Karpas-422 (cell line): ENCODE results near the gene FKBP8. TPM values are rescaled to one million over a fixed set of nuclear protein-coding genes. Genes with fewer than 3 reads are reported as not detected.
"Not testable (repeated sequence)": the region's sequence is repeated elsewhere in the genome, so short reads cannot be mapped to it uniquely, and the experiment has no call there.

ENCODE experiments used
- DNase-seq: peaks from one replicate; pipeline ENCODE4 v3.0.0-alpha.2; 2015
- H2AFZ ChIP-seq: fragments of 200-600 bp; sonication (generic); 2 replicates; pipeline ENCODE4 v1.6.1; 2014; ENCODE audit warnings: antibody characterized with exemption, low read length, mixed read lengths
- H3K27ac ChIP-seq: fragments of 200-600 bp; sonication (generic); 2 replicates; pipeline ENCODE4 v1.5.1; 2014; ENCODE audit warnings: mild to moderate bottlenecking, low read length, moderate library complexity
- H3K27me3 ChIP-seq: fragments of 200-600 bp; sonication (generic); 2 replicates; pipeline ENCODE4 v1.6.1; 2014; ENCODE audit warnings: low read length, mixed read lengths
- H3K36me3 ChIP-seq: fragments of 200-600 bp; sonication (generic); 2 replicates; pipeline ENCODE4 v1.6.1; 2014; ENCODE audit warnings: low read length, mixed read lengths; ENCODE audit not compliant: insufficient read depth
- H3K4me1 ChIP-seq: fragments of 200-600 bp; sonication (generic); 2 replicates; pipeline ENCODE4 v1.6.1; 2014; ENCODE audit warnings: mild to moderate bottlenecking, low read length, mixed read lengths
- H3K4me2 ChIP-seq: fragments of 200-600 bp; sonication (generic); 2 replicates; pipeline ENCODE4 v1.6.1; 2014; ENCODE audit warnings: low read length, low read depth, mild to moderate bottlenecking; ENCODE audit not compliant: poor library complexity, severe bottlenecking
- H3K4me3 ChIP-seq: fragments of 200-600 bp; sonication (generic); 2 replicates; pipeline ENCODE4 v1.5.1; 2014; ENCODE audit warnings: mild to moderate bottlenecking, antibody characterized with exemption, low read length, mixed read lengths
- H3K79me2 ChIP-seq: fragments of 200-600 bp; sonication (generic); 2 replicates; pipeline ENCODE4 v1.6.1; 2014; ENCODE audit warnings: mild to moderate bottlenecking, low read length, mixed read lengths
- H3K9ac ChIP-seq: fragments of 200-600 bp; sonication (generic); 2 replicates; pipeline ENCODE4 v1.6.0; 2014; ENCODE audit warnings: low read length
- H3K9me2 ChIP-seq: fragments of 200-600 bp; sonication (generic), shearing (Covaris generic); replicated peaks from 2 replicates; pipeline ENCODE4 v1.6.0; 2014; ENCODE audit warnings: mild to moderate bottlenecking, low read length, moderate library complexity; ENCODE audit not compliant: insufficient read depth
- H3K9me3 ChIP-seq: fragments of 300-700, 200-600 bp; sonication (generic); 2 replicates; pipeline ENCODE4 v1.6.1; 2014; ENCODE audit warnings: low read length, mixed read lengths
- H4K20me1 ChIP-seq: fragments of 200-600 bp; sonication (generic); 2 replicates; pipeline ENCODE4 v1.6.1; 2014; ENCODE audit warnings: mild to moderate bottlenecking, antibody characterized with exemption, low read length, low read depth; ENCODE audit not compliant: insufficient read depth
- total RNA-seq: library from RNA; depleted of rRNA; stranded (reverse); fragments of >200 nt; shearing (Covaris generic); gene quantifications from 2 replicates; pipeline ENCODE4 v1.2.3, GENCODE V29; 2014; ENCODE audit warnings: low replicate concordance; rRNA removed

Gene FKBP8
- 92.6 and 255 TPM in 2 replicates for total RNA-seq

GRCh38 chr19:18542941-18543813, at the start of gene FKBP8:
FKBP8 (minus strand) TSS chr19:18543573; CDS start chr19:18541970, 1,603 bp downstream.
- peaks cover 6% of the 10 kb centered on the region; the same call in 1 of the 2 replicates for H3K36me3 ChIP-seq
- H3K9me2 ChIP-seq = no peaks in the 10 kb centered on the region
- no peaks in the 10 kb centered on the region for H3K27me3 ChIP-seq
- H3K4me3 ChIP-seq = peak within 1 kb of the TSS; percentile 77
- no peaks in the 10 kb centered on the region for H3K9me3 ChIP-seq
- peak within 1 kb of the TSS; percentile 75; the same call in 1 of the 2 replicates for H2AFZ ChIP-seq
- DNase-seq = peak; percentile 96
- H3K27ac ChIP-seq = peak within 1 kb of the TSS; percentile 46
- H3K79me2 ChIP-seq = peaks cover 18% of the 10 kb centered on the region
- H3K4me1 ChIP-seq = peaks cover 17% of the 10 kb centered on the region
- H4K20me1 ChIP-seq = no peaks in the 10 kb centered on the region
- H3K4me2 ChIP-seq = peak within 1 kb of the TSS; percentile 81
- peak within 1 kb of the TSS; percentile 77 for H3K9ac ChIP-seq

GRCh38 chr19:18592732-18593131, 49.4 kb upstream of the FKBP8 start:
- H3K27me3 ChIP-seq, H3K4me3 ChIP-seq, H3K79me2 ChIP-seq, H3K9me2 ChIP-seq, H2AFZ ChIP-seq, DNase-seq, H4K20me1 ChIP-seq, H3K9me3 ChIP-seq, H3K36me3 ChIP-seq: not testable (repeated sequence)
- peak overlapping the region; percentile 74; the same call in 1 of the 2 replicates for H3K9ac ChIP-seq
- H3K4me2 ChIP-seq = peak overlapping the region; percentile 95
- H3K4me1 ChIP-seq = peaks cover 50% of the 10 kb centered on the region
- 0 out of 2 replicates have a peak overlapping the region, but pooled peaks have one; percentile 23 for H3K27ac ChIP-seq

GRCh38 chr19:18591735-18592385, 48.5 kb upstream of the FKBP8 start:
- Histone ChIP-seq H3K4me3 (no peak overlapping the region), H3K9me2 (no peaks in the 10 kb centered on the region), H3K4me1 (peaks cover 51% of the 10 kb centered on the region), H3K79me2 (no peaks in the 10 kb centered on the region), H3K27ac (no peak overlapping the region), H3K9me3 (no peaks in the 10 kb centered on the region), H4K20me1 (no peaks in the 10 kb centered on the region), H3K9ac (no peak overlapping the region), H2AFZ (no peak overlapping the region), H3K27me3 (no peaks in the 10 kb centered on the region), H3K4me2 (no peak overlapping the region), H3K36me3 (no peaks in the 10 kb centered on the region)
- no peak for DNase-seq

- Histone ChIP-seq H3K4me1 (peaks cover 51% of the 10 kb centered on the region), H3K36me3 (no peaks in the 10 kb centered on the region), H3K4me3 (peak overlapping the region; percentile 84), H3K79me2 (no peaks in the 10 kb centered on the region), H3K9me3 (no peaks in the 10 kb centered on the region), H4K20me1 (no peaks in the 10 kb centered on the region), H3K27me3 (no peaks in the 10 kb centered on the region), H3K27ac (peak overlapping the region; percentile 85; the same call in 1 of the 2 replicates), H3K4me2 (peak overlapping the region; percentile 96), H3K9ac (peak overlapping the region; percentile 90), H2AFZ (no peak overlapping the region), H3K9me2 (no peaks in the 10 kb centered on the region)
- peak; percentile 93 for DNase-seq
Observed at GRCh38 chr19:18590273-18591272, 47.2 kb upstream of the FKBP8 start.

- H4K20me1 ChIP-seq = no peaks in the 10 kb centered on the region
- peak overlapping the region; percentile 87; the same call in 1 of the 2 replicates for H2AFZ ChIP-seq
- peak overlapping the region; percentile 85 for H3K27ac ChIP-seq
- H3K4me1 ChIP-seq = peaks cover 43% of the 10 kb centered on the region
- peak overlapping the region; percentile 84 for H3K4me3 ChIP-seq
- peak; percentile 88 for DNase-seq
- no peaks in the 10 kb centered on the region for H3K9me3 ChIP-seq
- H3K4me2 ChIP-seq = peak overlapping the region; percentile 96
- no peaks in the 10 kb centered on the region for H3K9me2 ChIP-seq
- no peaks in the 10 kb centered on the region for H3K27me3 ChIP-seq
- H3K9ac ChIP-seq = peak overlapping the region; percentile 90
- H3K79me2 ChIP-seq = no peaks in the 10 kb centered on the region
- H3K36me3 ChIP-seq = no peaks in the 10 kb centered on the region
Observed at GRCh38 chr19:18589380-18590272, 46.3 kb upstream of the FKBP8 start.

GRCh38 chr19:18588611-18589379, 45.4 kb upstream of the FKBP8 start, which contains the start of gene REX1BD:
REX1BD (plus strand) TSS chr19:18588798; CDS start chr19:18588802, 4 bp downstream.
- H3K79me2 ChIP-seq = no peaks in the 10 kb centered on the region
- peak within 1 kb of the TSS; percentile 96 for H3K4me2 ChIP-seq
- peak within 1 kb of the TSS; percentile 84 for H3K4me3 ChIP-seq
- H4K20me1 ChIP-seq = no peaks in the 10 kb centered on the region
- no peaks in the 10 kb centered on the region for H3K27me3 ChIP-seq
- H2AFZ ChIP-seq = peak within 1 kb of the TSS; percentile 87
- H3K27ac ChIP-seq = peak within 1 kb of the TSS; percentile 85
- H3K36me3 ChIP-seq = no peaks in the 10 kb centered on the region
- no peaks in the 10 kb centered on the region for H3K9me2 ChIP-seq
- peak; percentile 97 for DNase-seq
- H3K9ac ChIP-seq = peak within 1 kb of the TSS; percentile 90
- H3K9me3 ChIP-seq = no peaks in the 10 kb centered on the region
- peaks cover 37% of the 10 kb centered on the region for H3K4me1 ChIP-seq
